HG03442 (cell line): ENCODE measurements around the gene HLCS.
A peak's percentile ranks its signal among the peaks of the same experiment; 100 is the strongest.
"Not testable (repeated sequence)": the region's sequence is repeated elsewhere in the genome, so short reads cannot be mapped to it uniquely, and the experiment has no call there.

Source experiments
- ATAC-seq: cut with Tn5 transposase; IDR thresholded peaks from one replicate; pipeline ENCODE4 v1.9.1; 2021; ENCODE audit warnings: mild to moderate bottlenecking, moderate library complexity; ENCODE audit not compliant: unreplicated experiment

Gene HLCS

GRCh38 chr21:36966066-36966820 is at the start of gene HLCS:
Gene HLCS, minus strand, starts transcription at chr21:36966669. Its CDS starts 31 bp downstream, at chr21:36966638.
- peak; percentile 80 for ATAC-seq

GRCh38 chr21:37009740-37010341 is 43.4 kb upstream of the HLCS start:
- ATAC-seq: peak; percentile 86

- no peak for ATAC-seq
Observed at GRCh38 chr21:37008724-37009123, 42.3 kb upstream of the HLCS start.

GRCh38 chr21:37006486-37007291 is 40.2 kb upstream of the HLCS start, which contains the start of gene RIPPLY3:
Gene RIPPLY3, plus strand, starts transcription at chr21:37006702. Its CDS starts 71 bp downstream, at chr21:37006773.
- no peak for ATAC-seq

GRCh38 chr21:37005548-37006485 is 39.3 kb upstream of the HLCS start:
- no peak for ATAC-seq

GRCh38 chr21:37003917-37004316 is 37.4 kb upstream of the HLCS start:
- not testable (repeated sequence) for ATAC-seq

- not testable (repeated sequence) for ATAC-seq
Observed at GRCh38 chr21:37002851-37003250, 36.4 kb upstream of the HLCS start.

GRCh38 chr21:37001441-37001840 is 35.0 kb upstream of the HLCS start:
- ATAC-seq: no peak

- ATAC-seq: no peak
Observed at GRCh38 chr21:37000381-37000780, 33.9 kb upstream of the HLCS start.

GRCh38 chr21:36999131-36999898 is 32.8 kb upstream of the HLCS start:
- ATAC-seq: no peak

GRCh38 chr21:36995285-36995684 is 28.8 kb upstream of the HLCS start:
- not testable (repeated sequence) for ATAC-seq

GRCh38 chr21:36994501-36995158 is 28.2 kb upstream of the HLCS start:
- no peak for ATAC-seq

- no peak for ATAC-seq
Observed at GRCh38 chr21:36992671-36993070, 26.2 kb upstream of the HLCS start.

- no peak for ATAC-seq
Observed at GRCh38 chr21:36990508-36991205, 24.2 kb upstream of the HLCS start.

- ATAC-seq: peak; percentile 89
Observed at GRCh38 chr21:36989699-36990507, 23.4 kb upstream of the HLCS start.

GRCh38 chr21:36989199-36989698 is 22.8 kb upstream of the HLCS start:
- ATAC-seq: not testable (repeated sequence)

GRCh38 chr21:36988536-36988935 is 22.1 kb upstream of the HLCS start:
- no peak for ATAC-seq
